HG03460 (cell line): Measurements from ENCODE around the gene RBFOX1.

Source experiments
- ATAC-seq: cut with Tn5 transposase; IDR thresholded peaks from one replicate; pipeline ENCODE4 v1.9.1; 2021; ENCODE audit not compliant: unreplicated experiment

The RBFOX1 gene

GRCh38 chr16:7334801-7335560 is 2.3 kb downstream of the RBFOX1 start:
- no peak for ATAC-seq

GRCh38 chr16:7335991-7336634 is 3.5 kb downstream of the RBFOX1 start:
- ATAC-seq, result no peak

- no peak for ATAC-seq
Observed at GRCh38 chr16:7336742-7337141, 4.1 kb downstream of the RBFOX1 start.

GRCh38 chr16:7338826-7339225 is 6.2 kb downstream of the RBFOX1 start:
- no peak for ATAC-seq

GRCh38 chr16:7339700-7340099 is 7.1 kb downstream of the RBFOX1 start:
- no peak for ATAC-seq

- ATAC-seq, result no peak
Observed at GRCh38 chr16:7340938-7341337, 8.3 kb downstream of the RBFOX1 start.

- ATAC-seq, result no peak
Observed at GRCh38 chr16:7342598-7342997, 10.0 kb downstream of the RBFOX1 start.

GRCh38 chr16:7343243-7343642 is 10.6 kb downstream of the RBFOX1 start:
- ATAC-seq, result no peak

GRCh38 chr16:7344830-7345780 is 12.5 kb downstream of the RBFOX1 start:
- ATAC-seq, result no peak

- ATAC-seq, result no peak
Observed at GRCh38 chr16:7350806-7351205, 18.2 kb downstream of the RBFOX1 start.

- ATAC-seq, result no peak
Observed at GRCh38 chr16:7351610-7352510, 19.2 kb downstream of the RBFOX1 start.

GRCh38 chr16:7355758-7356157 is 23.1 kb downstream of the RBFOX1 start:
- no peak for ATAC-seq

- ATAC-seq, result no peak
Observed at GRCh38 chr16:7361416-7362129, 28.9 kb downstream of the RBFOX1 start.

GRCh38 chr16:7362231-7362630 is 29.6 kb downstream of the RBFOX1 start:
- ATAC-seq, result no peak

- no peak for ATAC-seq
Observed at GRCh38 chr16:7363422-7364417, 31.1 kb downstream of the RBFOX1 start.

- no peak for ATAC-seq
Observed at GRCh38 chr16:7366041-7366440, 33.4 kb downstream of the RBFOX1 start.

- ATAC-seq, result no peak
Observed at GRCh38 chr16:7366993-7367880, 34.6 kb downstream of the RBFOX1 start.

- no peak for ATAC-seq
Observed at GRCh38 chr16:7369204-7369603, 36.6 kb downstream of the RBFOX1 start.
